HepG2 (cell line): Measurements from ENCODE around the gene TM4SF18. TPM values are rescaled to one million over a fixed set of nuclear protein-coding genes. Genes with fewer than 3 reads are reported as not detected.

ENCODE experiments used
- AHR ChIP-seq: IDR thresholded peaks from 2 replicates; pipeline ENCODE4 v1.6.1; 2018; ENCODE audit warnings: missing genetic modification reagents, missing compliant biosample characterization
- ATM ChIP-seq: fragments of 450-650 bp; IDR thresholded peaks from 2 replicates; pipeline ENCODE4 v1.7.1; 2017; ENCODE audit warnings: mild to moderate bottlenecking, borderline replicate concordance
- BRD4 ChIP-seq: sonication (generic); formaldehyde crosslinking; IDR thresholded peaks from 2 replicates; pipeline ENCODE4 v1.4.0; 2020; ENCODE audit warnings: missing genetic modification reagents
- GMEB2 ChIP-seq: IDR thresholded peaks from 2 replicates; pipeline ENCODE4 v1.6.1; 2016; ENCODE audit warnings: missing biosample characterization, missing genetic modification reagents, low read depth
- HDAC1 ChIP-seq: sonication (generic); formaldehyde crosslinking; IDR thresholded peaks from 2 replicates; pipeline ENCODE4 v1.5.1; 2020; ENCODE audit warnings: mild to moderate bottlenecking, missing genetic modification reagents
- KAT7 ChIP-seq: IDR thresholded peaks from 2 replicates; pipeline ENCODE4 v1.6.1; 2018; ENCODE audit warnings: borderline replicate concordance, missing compliant biosample characterization
- KDM4B ChIP-seq: sonication (generic); formaldehyde crosslinking; IDR thresholded peaks from 2 replicates; pipeline ENCODE4 v1.4.0; 2020; ENCODE audit warnings: missing genetic modification reagents
- MNT ChIP-seq: fragments of 450-650 bp; IDR thresholded peaks from 2 replicates; pipeline ENCODE4 v1.6.1; 2016
- NFIB ChIP-seq: sonication (generic); formaldehyde crosslinking; IDR thresholded peaks from 2 replicates; pipeline ENCODE4 v1.9.0; 2021; ENCODE audit warnings: missing genetic modification reagents, mild to moderate bottlenecking, borderline replicate concordance
- POLR2AphosphoS2 ChIP-seq: IDR thresholded peaks from 2 replicates; pipeline ENCODE4 v1.6.1; 2011; ENCODE audit warnings: low read depth, low read length, improper control_type of control experiment
- SCMH1 ChIP-seq: sonication (generic); formaldehyde crosslinking; IDR thresholded peaks from 2 replicates; pipeline ENCODE4 v1.9.0; 2021; ENCODE audit warnings: missing genetic modification reagents, mild to moderate bottlenecking, borderline replicate concordance
- SRF ChIP-seq: IDR thresholded peaks from 2 replicates; pipeline ENCODE4 v1.6.1; 2011; ENCODE audit warnings: mild to moderate bottlenecking, low read depth, low read length, moderate library complexity
- TAF15 ChIP-seq: fragments of 200-400 bp; formaldehyde crosslinking; IDR thresholded peaks from one replicate; pipeline ENCODE4 v1.6.1; 2018; ENCODE audit warnings: mild to moderate bottlenecking, low read depth, low read length; ENCODE audit not compliant: poor library complexity, severe bottlenecking
- TRAFD1 ChIP-seq: sonication (generic); formaldehyde crosslinking; IDR thresholded peaks from 2 replicates; pipeline ENCODE4 v1.5.1; 2020; ENCODE audit warnings: missing genetic modification reagents, mild to moderate bottlenecking, borderline replicate concordance
- ZBTB14 ChIP-seq: sonication (generic); formaldehyde crosslinking; IDR thresholded peaks from 2 replicates; pipeline ENCODE4 v1.4.0; 2020; ENCODE audit warnings: missing genetic modification reagents
- ZNF20 ChIP-seq: sonication (generic); formaldehyde crosslinking; IDR thresholded peaks from 2 replicates; pipeline ENCODE4 v1.4.0; 2020; ENCODE audit warnings: mild to moderate bottlenecking, moderate library complexity, missing genetic modification reagents
- ZNF446 ChIP-seq: sonication (generic); formaldehyde crosslinking; IDR thresholded peaks from 2 replicates; pipeline ENCODE4 v1.5.0; 2020; ENCODE audit warnings: mild to moderate bottlenecking, missing genetic modification reagents
- ZNF530 ChIP-seq: sonication (generic); formaldehyde crosslinking; IDR thresholded peaks from 2 replicates; pipeline ENCODE4 v1.5.0; 2020; ENCODE audit warnings: low read depth, mild to moderate bottlenecking, missing genetic modification reagents
- ZNF558 ChIP-seq: sonication (generic); formaldehyde crosslinking; IDR thresholded peaks from 2 replicates; pipeline ENCODE4 v1.9.0; 2022; ENCODE audit warnings: mild to moderate bottlenecking, missing genetic modification reagents, borderline replicate concordance
- ZNF740 ChIP-seq: sonication (generic); formaldehyde crosslinking; IDR thresholded peaks from 2 replicates; pipeline ENCODE4 v1.4.0; 2020; ENCODE audit warnings: missing genetic modification reagents
- ZNF83 ChIP-seq: sonication (generic); formaldehyde crosslinking; IDR thresholded peaks from 2 replicates; pipeline ENCODE4 v1.4.0; 2020; ENCODE audit warnings: missing genetic modification reagents, mild to moderate bottlenecking, borderline replicate concordance
- ZSCAN31 ChIP-seq: sonication (generic); formaldehyde crosslinking; IDR thresholded peaks from 2 replicates; pipeline ENCODE4 v1.5.0; 2020; ENCODE audit warnings: low read depth, mild to moderate bottlenecking, missing genetic modification reagents
- polyA plus RNA-seq, 8 experiments: library from polyadenylated mRNA; depleted of rRNA in 3 of 8; stranded (reverse) in 7 of 8; unstranded in 1 of 8; fragments of >200 nt; fragmentation: Illumina TruSeq in 4 of 8; extraction: Trizol in 4 of 8; gene quantifications; 2 replicates each; pipeline versions ENCODE4 v1.2.1 to v1.2.3, GENCODE V29; 2011 to 2016; ENCODE audit warnings: low read depth in 4 of 8, missing spikeins in 1 of 8, mixed read lengths in 1 of 8; ENCODE audit not compliant: insufficient read depth in 1 of 8
- total RNA-seq, 5 experiments: library from RNA; depleted of rRNA; stranded (reverse); fragments of >200 nt; fragmentation: Illumina TruSeq; extraction: Trizol; gene quantifications; 2 replicates each; pipeline ENCODE4 v1.2.3, GENCODE V29; 2016; ENCODE audit warnings: low read depth in 1 of 5

Gene TM4SF18
- total and polyA plus RNA-seq, 2 of the 13 experiments (the other 11 are each of a cell fraction or from before 2014, with no cell fraction given): 0.15 TPM; not detected in 1

- TF ChIP-seq ZNF558 (CRISPR knock-in tag) (0 out of 2 replicates have a peak, but pooled peaks have one; percentile 18), MNT (no peak), ZNF83 (no peak), HDAC1 (0 out of 2 replicates have a peak, but pooled peaks have one; percentile 28), SRF (no peak), KAT7 (CRISPR knock-in tag) (no peak), BRD4 (CRISPR knock-in tag) (peak; percentile 84), NFIB (no peak), POLR2AphosphoS2 (peak; percentile 87), ZBTB14 (CRISPR knock-in tag) (no peak), TAF15 (no peak), TRAFD1 (CRISPR knock-in tag) (no peak), SCMH1 (CRISPR knock-in tag) (no peak), AHR (CRISPR knock-in tag) (no peak), KDM4B (no peak), ZNF446 (CRISPR knock-in tag) (peak; percentile 54; the same call in 1 of the 2 replicates), ZSCAN31 (CRISPR knock-in tag) (no peak; the same call in 1 of the 2 replicates), ZNF530 (no peak), GMEB2 (CRISPR knock-in tag) (no peak), ZNF740 (CRISPR knock-in tag) (peak; percentile 32; the same call in 1 of the 2 replicates), ATM (no peak), ZNF20 (CRISPR knock-in tag) (no peak)
Observed at GRCh38 chr3:149377408-149378364, 44.2 kb upstream of the TM4SF18 start, which contains the start of gene TM4SF1 (continued).
